ENCODE data around the gene TSPAN8.
"Not testable (repeated sequence)": the region's sequence is repeated elsewhere in the genome, so short reads cannot be mapped to it uniquely, and the experiment has no call there.

Gene TSPAN8

DNA sequence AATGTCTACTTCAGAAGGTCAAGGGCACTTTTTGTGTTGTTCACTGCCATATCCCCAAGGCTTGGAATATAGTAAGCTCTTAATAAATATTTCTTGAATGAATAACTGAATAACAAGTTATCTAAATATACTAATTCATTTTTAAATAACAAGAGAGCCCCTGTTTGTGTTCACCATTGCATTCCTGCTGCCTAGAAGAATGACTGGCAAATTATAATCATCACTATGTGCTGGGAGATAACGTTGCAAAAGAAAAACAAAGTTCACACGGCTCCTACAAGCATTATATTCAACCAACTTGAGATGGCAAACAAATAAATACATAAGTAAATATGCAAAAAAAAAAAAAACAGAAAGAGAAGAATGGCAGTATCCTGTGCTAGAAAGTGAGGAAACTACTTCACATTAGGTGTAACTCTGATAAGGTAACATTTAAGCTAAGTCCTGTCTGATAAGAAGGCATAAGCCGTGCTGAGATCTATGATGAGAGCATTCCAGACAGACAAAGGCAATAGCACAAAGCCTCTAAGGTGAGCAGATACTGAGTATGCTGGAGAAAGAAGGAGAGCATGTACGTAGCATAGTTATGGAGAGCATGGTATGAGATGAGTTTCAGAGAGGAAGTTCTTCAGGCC lies 9.2 kb upstream of the TSPAN8 start:
- Histone ChIP-seq H3K9me3 (peaks cover 3% of the 10 kb centered on the region; the same call in 1 of the 2 replicates), H3K36me3 (no peaks in the 10 kb centered on the region), H3K4me1 (peaks cover 2% of the 10 kb centered on the region), H3K4me3 (ENCODE audit: low read depth, low read length) (no peak overlapping the region), H3K27me3 (no peaks in the 10 kb centered on the region)
- TF ChIP-seq, protein P1, sequence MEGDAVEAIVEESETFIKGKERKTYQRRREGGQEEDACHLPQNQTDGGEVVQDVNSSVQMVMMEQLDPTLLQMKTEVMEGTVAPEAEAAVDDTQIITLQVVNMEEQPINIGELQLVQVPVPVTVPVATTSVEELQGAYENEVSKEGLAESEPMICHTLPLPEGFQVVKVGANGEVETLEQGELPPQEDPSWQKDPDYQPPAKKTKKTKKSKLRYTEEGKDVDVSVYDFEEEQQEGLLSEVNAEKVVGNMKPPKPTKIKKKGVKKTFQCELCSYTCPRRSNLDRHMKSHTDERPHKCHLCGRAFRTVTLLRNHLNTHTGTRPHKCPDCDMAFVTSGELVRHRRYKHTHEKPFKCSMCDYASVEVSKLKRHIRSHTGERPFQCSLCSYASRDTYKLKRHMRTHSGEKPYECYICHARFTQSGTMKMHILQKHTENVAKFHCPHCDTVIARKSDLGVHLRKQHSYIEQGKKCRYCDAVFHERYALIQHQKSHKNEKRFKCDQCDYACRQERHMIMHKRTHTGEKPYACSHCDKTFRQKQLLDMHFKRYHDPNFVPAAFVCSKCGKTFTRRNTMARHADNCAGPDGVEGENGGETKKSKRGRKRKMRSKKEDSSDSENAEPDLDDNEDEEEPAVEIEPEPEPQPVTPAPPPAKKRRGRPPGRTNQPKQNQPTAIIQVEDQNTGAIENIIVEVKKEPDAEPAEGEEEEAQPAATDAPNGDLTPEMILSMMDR (IDR thresholded peaks at IDR 0.05; ENCODE audit: low read depth, low read length), result no peak
- DNase-seq, result no peak

DNA sequence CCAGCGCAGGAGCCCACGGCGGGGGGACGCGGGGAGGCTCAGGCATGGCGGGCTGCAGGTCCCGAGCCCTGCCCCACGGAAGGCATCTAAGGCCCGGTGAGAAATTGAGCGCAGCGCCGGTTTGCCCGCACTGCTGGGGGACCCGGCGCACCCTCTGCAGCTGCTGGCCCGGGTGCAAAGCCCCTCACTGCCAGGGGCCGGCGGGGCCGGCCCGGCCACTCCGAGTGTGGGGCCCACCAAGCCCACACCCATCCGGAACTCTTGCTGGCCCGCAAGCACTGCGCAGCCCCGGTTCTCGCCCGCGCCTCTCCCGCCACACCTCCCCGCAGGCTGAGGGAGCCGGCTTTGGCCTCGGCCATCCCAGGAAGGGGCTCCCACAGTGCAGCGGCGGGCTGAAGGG lies 8.5 kb upstream of the TSPAN8 start:
- Histone ChIP-seq H3K9me3 (peaks cover 3% of the 10 kb centered on the region; the same call in 1 of the 2 replicates), H3K36me3 (no peaks in the 10 kb centered on the region), H3K27me3 (no peaks in the 10 kb centered on the region), H3K4me3 (ENCODE audit: low read depth, low read length) (no peak overlapping the region), H3K4me1 (peaks cover 3% of the 10 kb centered on the region)
- DNase-seq, result no peak
- TF ChIP-seq, protein P1 (IDR thresholded peaks at IDR 0.05; ENCODE audit: low read depth, low read length), result no peak

DNA sequence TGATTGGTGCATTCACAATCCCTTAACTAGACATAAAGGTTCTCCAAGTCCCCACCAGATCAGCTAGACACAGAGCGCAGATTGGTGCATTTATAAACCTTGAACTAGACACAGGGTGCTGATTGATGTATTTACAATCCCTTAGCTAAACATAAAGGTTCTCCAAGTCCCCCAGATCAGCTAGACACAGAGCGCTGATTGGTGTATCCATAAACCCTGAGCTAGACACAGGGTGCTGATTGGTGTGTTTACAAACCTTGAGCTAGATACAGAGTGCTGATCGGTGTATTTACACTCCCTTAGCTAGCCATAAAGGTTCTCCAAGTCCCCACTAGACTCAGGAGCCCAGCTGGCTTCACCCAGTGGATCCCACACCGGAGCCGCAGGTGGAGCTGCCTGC lies 8.0 kb upstream of the TSPAN8 start:
- not testable (repeated sequence) for H3K27me3 ChIP-seq; H3K9me3 ChIP-seq; H3K4me1 ChIP-seq; H3K36me3 ChIP-seq; H3K4me3 ChIP-seq (ENCODE audit: low read depth, low read length); DNase-seq

DNA sequence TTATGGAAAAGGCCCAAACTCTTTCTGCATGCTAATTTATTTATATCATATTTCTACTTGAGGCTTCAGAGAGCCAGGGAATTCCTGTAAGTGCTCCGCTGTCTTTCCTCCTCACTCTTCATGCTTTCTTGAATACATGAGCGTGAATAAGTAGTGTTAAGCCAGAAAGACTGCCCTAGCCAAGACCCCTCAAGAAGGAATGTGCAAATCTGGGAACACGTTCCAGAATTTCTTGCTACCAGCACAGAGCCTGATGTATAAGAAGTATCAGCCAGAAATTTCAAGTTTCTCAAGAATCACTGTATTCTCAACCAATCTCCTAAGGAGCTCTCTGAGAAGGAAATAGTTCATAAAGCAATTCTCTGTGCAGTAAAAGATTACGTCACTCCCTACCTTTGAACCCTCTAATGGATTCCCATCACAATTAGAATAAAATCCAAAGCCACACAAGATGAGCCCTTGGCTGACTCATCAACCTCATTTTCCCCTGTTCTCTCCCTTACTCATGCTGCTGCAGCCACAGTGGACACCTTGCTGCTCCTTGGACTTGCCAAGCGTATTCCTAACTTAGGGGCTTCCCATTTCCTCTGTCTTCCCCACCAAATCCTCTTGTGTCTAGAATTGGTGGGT lies 6.9 kb upstream of the TSPAN8 start:
- Histone ChIP-seq H3K4me1 (peaks cover 8% of the 10 kb centered on the region), H3K27me3 (no peaks in the 10 kb centered on the region), H3K4me3 (ENCODE audit: low read depth, low read length) (no peak overlapping the region), H3K9me3 (peaks cover 3% of the 10 kb centered on the region; the same call in 1 of the 2 replicates), H3K36me3 (no peaks in the 10 kb centered on the region)
- TF ChIP-seq, protein P1 (IDR thresholded peaks at IDR 0.05; ENCODE audit: low read depth, low read length), result no peak
- no peak for DNase-seq

DNA sequence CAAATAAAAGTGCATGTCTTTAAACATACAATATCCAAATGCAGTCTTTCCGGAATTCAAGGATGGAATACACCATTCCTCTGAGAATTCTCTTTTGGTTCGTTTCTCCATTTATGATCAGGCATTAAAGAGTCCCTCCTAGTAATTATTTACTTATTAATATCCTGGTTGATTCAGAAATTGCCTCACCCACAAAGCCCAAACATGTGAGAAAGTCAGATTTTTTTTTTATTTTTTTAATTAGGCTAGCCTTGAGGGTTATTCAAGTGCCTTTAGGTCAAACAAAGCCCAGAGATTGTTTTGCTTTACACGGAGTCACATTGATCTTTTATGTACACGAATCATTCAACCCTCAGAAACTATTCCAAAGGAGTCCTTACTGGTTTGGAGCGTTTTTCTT lies 6.4 kb upstream of the TSPAN8 start:
- Histone ChIP-seq H3K36me3 (no peaks in the 10 kb centered on the region), H3K27me3 (no peaks in the 10 kb centered on the region), H3K4me1 (peaks cover 8% of the 10 kb centered on the region), H3K9me3 (peaks cover 3% of the 10 kb centered on the region; the same call in 1 of the 2 replicates), H3K4me3 (ENCODE audit: low read depth, low read length) (no peak overlapping the region)
- no peak for DNase-seq
- TF ChIP-seq, protein P1 (IDR thresholded peaks at IDR 0.05; ENCODE audit: low read depth, low read length), result no peak

DNA sequence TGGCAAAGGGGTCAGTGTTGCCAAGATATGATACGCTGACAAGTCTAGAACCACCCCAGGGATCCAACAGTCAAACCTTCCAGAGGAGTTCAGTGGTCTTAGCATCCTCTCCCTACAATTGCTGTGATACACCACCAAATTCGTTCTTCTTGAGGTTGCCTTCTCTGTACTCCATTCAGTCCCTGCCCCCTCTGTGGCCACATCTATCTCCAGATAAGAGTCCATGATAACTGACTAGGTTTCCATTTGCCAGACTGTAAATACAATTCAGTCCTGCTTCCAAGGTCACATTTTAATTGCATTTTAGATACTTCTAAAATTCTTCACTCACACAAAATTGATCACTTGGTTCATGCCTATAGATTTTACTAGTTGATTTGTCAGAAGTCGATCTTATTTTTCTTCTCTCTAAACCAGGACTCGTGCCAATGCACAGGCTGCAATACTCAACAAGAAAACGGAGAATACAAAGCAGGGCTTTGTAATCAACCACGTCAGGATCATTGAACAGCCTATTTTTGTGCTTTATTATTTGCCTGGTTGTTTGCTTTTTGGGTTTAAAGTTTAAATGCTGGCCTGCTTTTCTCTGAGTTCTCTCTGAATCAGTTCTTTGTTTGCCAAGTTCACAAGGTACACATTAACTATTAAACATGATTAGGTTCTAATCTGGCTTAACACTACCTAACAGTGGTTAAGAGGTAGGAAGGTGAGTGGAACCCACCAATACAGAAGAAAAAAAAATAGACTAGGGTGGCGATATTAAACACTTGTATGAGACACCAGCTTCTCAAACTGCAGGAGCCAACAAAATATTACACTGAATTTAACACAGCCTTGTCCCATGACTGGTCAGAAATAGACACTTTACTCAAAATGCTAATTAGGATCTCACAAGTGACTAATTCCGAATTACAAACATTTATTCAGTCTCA lies 5.3 kb upstream of the TSPAN8 start:
- H3K4me3 ChIP-seq (ENCODE audit: low read depth, low read length), result no peak overlapping the region
- TF ChIP-seq, protein P1 (IDR thresholded peaks at IDR 0.05; ENCODE audit: low read depth, low read length), result no peak
- DNase-seq, result no peak
- H3K4me1 ChIP-seq, result peaks cover 16% of the 10 kb centered on the region
- peaks cover under 1% of the 10 kb centered on the region; the same call in 1 of the 2 replicates for H3K9me3 ChIP-seq
- no peaks in the 10 kb centered on the region for H3K36me3 ChIP-seq
- H3K27me3 ChIP-seq, result no peaks in the 10 kb centered on the region
